GM23248 (cell line): ENCODE results near the gene FETUB.

Source experiments
- EZH2 ChIP-seq: fragments of 200-600 bp; sonication (generic); IDR thresholded peaks from 2 replicates; pipeline ENCODE4 v1.6.1; 2018; ENCODE audit warnings: antibody characterized with exemption, mild to moderate bottlenecking; ENCODE audit not compliant: insufficient read depth, poor library complexity, severe bottlenecking
- EZH2phosphoT487 ChIP-seq: fragments of 200-600 bp; sonication (generic); IDR thresholded peaks from 2 replicates; pipeline ENCODE4 v1.6.1; 2018; ENCODE audit warnings: antibody characterized with exemption, moderate library complexity, mild to moderate bottlenecking, low read depth; ENCODE audit not compliant: insufficient read depth

DNA sequence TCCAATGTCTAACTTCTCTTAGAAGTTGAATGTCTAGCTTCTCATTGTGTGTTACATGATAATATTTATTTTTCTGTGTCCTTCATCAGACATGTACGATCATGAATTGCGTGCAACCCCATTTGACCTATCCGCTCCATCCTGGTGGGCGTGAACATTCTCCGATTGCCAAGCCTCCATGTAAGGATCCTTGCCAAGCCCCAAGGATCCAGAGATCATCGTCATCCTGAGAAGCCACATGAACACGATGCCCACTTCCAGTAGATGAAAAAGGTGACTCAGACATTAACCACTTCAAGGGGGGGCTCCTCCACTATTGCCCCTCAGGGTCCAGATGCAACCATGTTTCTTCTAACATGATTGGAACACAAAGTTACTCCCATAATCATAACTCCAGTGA, 51.5 kb downstream of the FETUB start:
- TF ChIP-seq EZH2phosphoT487 (no peak), EZH2 (no peak)
